PC-3 (cell line): ENCODE data around the gene SEPTIN2. TPM values are rescaled to one million over a fixed set of nuclear protein-coding genes. Genes with fewer than 3 reads are reported as not detected.

Source experiments
- ATAC-seq: fragments of 200-7000 bp; cut with Tn5 transposase; 2 replicates; pipeline ENCODE4 v1.9.1; 2020; ENCODE audit warnings: mild to moderate bottlenecking, moderate library complexity
- BruUV-seq: library from RNA; stranded (reverse); fragments of 400-500 nt; replicated peaks from 2 replicates; lab custom pipeline; 2021; lab: Mats Ljungman, UMichigan
- CTCF ChIA-PET: fragments of 300-600 bp; sonication (Branson Sonifier 250); formaldehyde crosslinking; loops from one replicate; lab custom pipeline; 2022; ENCODE audit warnings: antibody characterized with exemption; lab: Charles Lee
- POLR2A ChIA-PET: fragments of 300-600 bp; sonication (Branson Sonifier 250); formaldehyde crosslinking; loops from one replicate; lab custom pipeline; 2022; ENCODE audit warnings: antibody characterized with exemption; ENCODE audit not compliant: unreplicated experiment; lab: Charles Lee
- DNase-seq: peaks from one replicate; pipeline ENCODE4 v3.0.0-alpha.2; 2015
- H2AFZ ChIP-seq: fragments of 300-600 bp; sonication (generic); 2 replicates; pipeline ENCODE4 v1.6.0; 2016; ENCODE audit warnings: antibody characterized with exemption, low read length
- H3F3A ChIP-seq: fragments of 300-600 bp; sonication (generic); one replicate; pipeline ENCODE4 v1.6.0; 2017; ENCODE audit warnings: antibody characterized with exemption, low read length, control low read depth, mild to moderate bottlenecking; ENCODE audit not compliant: unreplicated experiment
- H3K27ac ChIP-seq: fragments of 300-600 bp; sonication (generic); 2 replicates; pipeline ENCODE4 v1.5.1; 2016; ENCODE audit warnings: mild to moderate bottlenecking, low read length
- H3K27me3 ChIP-seq: fragments of 300-600 bp; sonication (generic); 2 replicates; pipeline ENCODE4 v1.6.1; 2016; ENCODE audit warnings: low read length, mixed read lengths
- H3K36me3 ChIP-seq: fragments of 300-600 bp; sonication (generic); 2 replicates; pipeline ENCODE4 v1.6.1; 2016; ENCODE audit warnings: low read depth, mixed run types, low read length, mixed read lengths
- H3K4me1 ChIP-seq: fragments of 300-600 bp; sonication (generic); 2 replicates; pipeline ENCODE4 v1.5.1; 2016; ENCODE audit warnings: low read length; ENCODE audit not compliant: insufficient read depth
- H3K4me2 ChIP-seq: fragments of 300-600 bp; sonication (generic); 2 replicates; pipeline ENCODE4 v1.6.0; 2016; ENCODE audit warnings: low read length
- H3K4me3 ChIP-seq: fragments of 300-600 bp; sonication (generic); 2 replicates; pipeline ENCODE4 v1.5.1; 2016; ENCODE audit warnings: mild to moderate bottlenecking, low read length, mixed read lengths
- H3K79me2 ChIP-seq: fragments of 300-600 bp; sonication (generic); 2 replicates; pipeline ENCODE4 v1.6.1; 2017; ENCODE audit warnings: low read length, mixed read lengths
- H3K9ac ChIP-seq: fragments of 300-600 bp; sonication (generic); 2 replicates; pipeline ENCODE4 v1.6.0; 2016; ENCODE audit warnings: mild to moderate bottlenecking, low read length
- H3K9me2 ChIP-seq: fragments of 300-600 bp; sonication (generic); replicated peaks from 2 replicates; pipeline ENCODE4 v1.6.1; 2016; ENCODE audit warnings: mixed run types, low read length, mixed read lengths
- H3K9me3 ChIP-seq: fragments of 300-600 bp; sonication (generic); 2 replicates; pipeline ENCODE4 v1.6.1; 2016; ENCODE audit warnings: low read length, mixed read lengths
- H4K20me1 ChIP-seq: fragments of 300-600 bp; sonication (generic); 2 replicates; pipeline ENCODE4 v1.6.1; 2016; ENCODE audit warnings: low read length, mixed read lengths
- EZH2 ChIP-seq: fragments of 300-600 bp; sonication (generic); IDR thresholded peaks from one replicate; pipeline ENCODE4 v1.6.1; 2017; ENCODE audit warnings: antibody characterized with exemption, mild to moderate bottlenecking, low read length; ENCODE audit not compliant: unreplicated experiment
- EZH2phosphoT487 ChIP-seq: fragments of 300-600 bp; sonication (generic); IDR thresholded peaks from 2 replicates; pipeline ENCODE4 v1.6.1; 2018; ENCODE audit warnings: mild to moderate bottlenecking, antibody characterized with exemption, low read length, borderline replicate concordance
- intact Hi-C: fragments of 100-400 bp; cut with micrococcal nuclease; formaldehyde crosslinking; loops from 2 replicates; pipeline ENCODE4 v1.9.0; 2023
- total RNA-seq: library from RNA; depleted of rRNA; stranded (reverse); fragments of >200 nt; gene quantifications from 2 replicates; pipeline ENCODE4 v1.2.3, GENCODE V29; 2014
- TF ChIP-seq, protein P1 (sequence below): fragments of 300-600 bp; sonication (generic); conservative IDR thresholded peaks from 2 replicates; pipeline ENCODE4 v1.5.1; 2017; ENCODE audit warnings: antibody characterized with exemption, low read depth, mild to moderate bottlenecking, low read length

Gene SEPTIN2
- total RNA-seq, 1 experiment from 2014 or later, result 185 TPM

DNA sequence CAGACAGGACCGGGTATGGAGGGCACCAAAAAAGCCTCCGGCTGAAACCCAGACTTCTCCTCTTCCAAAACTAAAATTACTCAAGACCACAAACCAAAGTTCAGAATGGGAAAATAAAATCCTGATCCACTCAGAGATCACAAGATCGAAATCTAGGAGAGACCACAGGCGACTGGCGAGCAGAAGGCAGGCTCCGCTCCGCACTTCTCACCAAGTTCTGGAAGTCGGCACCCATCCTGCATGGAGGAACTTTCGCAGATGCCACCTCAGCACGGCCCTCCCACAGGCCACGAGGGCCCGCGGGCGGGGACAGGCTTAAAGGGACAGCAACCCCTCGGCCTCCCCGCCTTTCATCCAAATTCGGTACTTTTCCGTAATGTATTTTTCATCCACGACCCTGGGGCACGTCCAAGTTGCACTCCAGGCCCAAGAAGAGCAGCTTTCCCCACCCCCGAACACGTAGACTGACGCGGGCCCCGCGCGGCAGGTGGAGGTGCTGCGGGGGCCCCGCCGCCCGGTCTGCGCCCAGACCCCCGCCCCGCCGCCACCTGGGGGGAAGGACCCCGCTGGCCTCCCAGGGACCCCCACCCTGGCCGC, 43.9 kb upstream of the SEPTIN2 start:
- ChIA-PET CTCF (no interaction called here), POLR2A (interaction anchor here (0.6 kb wide), 1 partner anchor 44 kb away, joined by 5 read pairs; the partner anchor contains the start of genes HDLBP and SEPTIN2)
- Histone ChIP-seq H3F3A (no peaks in the 10 kb centered on the region), H3K27ac (peak overlapping the region; percentile 49), H3K9ac (peak overlapping the region; percentile 87), H3K9me2 (no peaks in the 10 kb centered on the region), H3K36me3 (peaks cover 20% of the 10 kb centered on the region), H4K20me1 (peaks cover 40% of the 10 kb centered on the region), H3K27me3 (no peaks in the 10 kb centered on the region), H3K4me2 (peak overlapping the region; percentile 95), H3K79me2 (peaks cover 91% of the 10 kb centered on the region), H3K4me1 (peaks cover 25% of the 10 kb centered on the region), H3K9me3 (no peaks in the 10 kb centered on the region), H3K4me3 (peak overlapping the region; percentile 83), H2AFZ (peak overlapping the region; percentile 63)
- BruUV-seq, result no TSS peak
- ATAC-seq, result peak; percentile 79
- DNase-seq, result peak; percentile 77
- TF ChIP-seq, protein P1, sequence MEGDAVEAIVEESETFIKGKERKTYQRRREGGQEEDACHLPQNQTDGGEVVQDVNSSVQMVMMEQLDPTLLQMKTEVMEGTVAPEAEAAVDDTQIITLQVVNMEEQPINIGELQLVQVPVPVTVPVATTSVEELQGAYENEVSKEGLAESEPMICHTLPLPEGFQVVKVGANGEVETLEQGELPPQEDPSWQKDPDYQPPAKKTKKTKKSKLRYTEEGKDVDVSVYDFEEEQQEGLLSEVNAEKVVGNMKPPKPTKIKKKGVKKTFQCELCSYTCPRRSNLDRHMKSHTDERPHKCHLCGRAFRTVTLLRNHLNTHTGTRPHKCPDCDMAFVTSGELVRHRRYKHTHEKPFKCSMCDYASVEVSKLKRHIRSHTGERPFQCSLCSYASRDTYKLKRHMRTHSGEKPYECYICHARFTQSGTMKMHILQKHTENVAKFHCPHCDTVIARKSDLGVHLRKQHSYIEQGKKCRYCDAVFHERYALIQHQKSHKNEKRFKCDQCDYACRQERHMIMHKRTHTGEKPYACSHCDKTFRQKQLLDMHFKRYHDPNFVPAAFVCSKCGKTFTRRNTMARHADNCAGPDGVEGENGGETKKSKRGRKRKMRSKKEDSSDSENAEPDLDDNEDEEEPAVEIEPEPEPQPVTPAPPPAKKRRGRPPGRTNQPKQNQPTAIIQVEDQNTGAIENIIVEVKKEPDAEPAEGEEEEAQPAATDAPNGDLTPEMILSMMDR, result no peak
- no peak for TF ChIP-seq EZH2
- TF ChIP-seq EZH2phosphoT487, result no peak
- intact Hi-C loops, result loop anchor here (2.0 kb wide), 1 partner anchor 43 kb away; the partner anchor contains the start of genes HDLBP and SEPTIN2

DNA sequence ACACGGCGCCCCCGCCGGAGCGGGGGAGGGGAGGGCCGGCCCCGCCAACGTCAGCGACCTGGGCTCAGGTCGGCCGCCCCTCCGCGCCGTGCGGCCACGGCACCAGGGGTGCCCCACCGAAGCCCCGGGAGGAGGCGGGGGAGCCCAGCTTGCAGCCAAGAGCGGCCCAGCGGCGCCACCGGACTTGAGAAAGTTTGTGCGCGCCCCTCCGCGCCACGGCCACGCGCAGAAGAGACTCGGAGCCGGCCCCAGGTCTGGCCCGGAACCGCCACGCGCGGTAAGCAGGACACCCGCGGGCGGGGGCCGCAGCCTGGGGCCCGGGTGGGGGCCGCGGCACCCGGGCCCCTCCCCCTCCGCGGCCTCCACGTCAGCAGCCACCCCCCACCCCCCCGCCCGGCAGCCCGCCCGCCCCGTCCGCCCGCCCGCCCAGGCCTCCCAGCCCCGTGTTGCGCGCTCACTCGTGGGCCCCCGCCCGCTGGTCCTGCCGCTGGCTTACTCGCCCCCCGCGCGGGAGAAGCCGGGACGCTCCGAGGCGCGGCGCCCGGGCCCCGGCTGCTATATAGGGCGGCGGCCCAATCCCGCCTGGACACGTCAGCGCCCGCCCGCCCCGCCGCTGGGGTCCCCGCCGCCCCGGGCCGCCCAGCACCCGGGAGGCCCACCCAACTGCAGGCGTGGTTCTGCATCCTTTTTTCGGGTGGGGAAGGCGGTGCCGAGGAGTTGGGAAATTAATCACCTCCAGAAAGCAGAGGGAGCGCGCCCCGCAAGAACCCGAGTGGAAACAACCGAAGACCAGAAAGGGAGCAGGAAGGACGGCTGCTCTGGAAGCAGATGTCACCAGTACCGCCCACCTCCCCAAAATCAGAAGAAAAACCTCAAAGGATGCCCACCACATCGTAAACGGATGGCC, 43.2 kb upstream of the SEPTIN2 start:
- no peaks in the 10 kb centered on the region for H3F3A ChIP-seq
- peak overlapping the region; percentile 63 for H2AFZ ChIP-seq
- peak overlapping the region; percentile 49 for H3K27ac ChIP-seq
- H4K20me1 ChIP-seq, result peaks cover 36% of the 10 kb centered on the region
- H3K9ac ChIP-seq, result peak overlapping the region; percentile 87
- H3K4me1 ChIP-seq, result peaks cover 25% of the 10 kb centered on the region
- peak; percentile 27 for DNase-seq
- H3K4me3 ChIP-seq, result peak overlapping the region; percentile 83
- no peaks in the 10 kb centered on the region for H3K27me3 ChIP-seq
- H3K36me3 ChIP-seq, result peaks cover 13% of the 10 kb centered on the region; the same call in 1 of the 2 replicates
- TF ChIP-seq EZH2 (no peak), EZH2phosphoT487 (no peak)
- TF ChIP-seq, protein P1, result no peak
- no peaks in the 10 kb centered on the region for H3K9me3 ChIP-seq
- CTCF ChIA-PET, result no interaction called here
- intact Hi-C loops, result loop anchor here (2.0 kb wide), 1 partner anchor 42 kb away; the partner anchor contains the start of genes HDLBP and SEPTIN2
- peaks cover 94% of the 10 kb centered on the region for H3K79me2 ChIP-seq
- no peaks in the 10 kb centered on the region for H3K9me2 ChIP-seq
- POLR2A ChIA-PET, result no interaction called here
- no TSS peak for BruUV-seq
- ATAC-seq, result peak; percentile 70
- peak overlapping the region; percentile 95 for H3K4me2 ChIP-seq
